NCI-H2196 treated with DMSO at 0.1 percent for 48 hours (cell line): Measurements from ENCODE around the gene SUSD6.
A peak's percentile ranks its signal among the peaks of the same experiment; 100 is the strongest.
"Not testable (repeated sequence)": the region's sequence is repeated elsewhere in the genome, so short reads cannot be mapped to it uniquely, and the experiment has no call there.

Source experiments
- DNase-seq: peaks from one replicate; lab custom pipeline; 2025; ENCODE audit not compliant: unreplicated experiment; lab: John Stamatoyannopoulos, UW

SUSD6 gene

GRCh38 chr14:69711065-69711464 lies 99.7 kb downstream of the SUSD6 start:
- DNase-seq, result peak; percentile 72

GRCh38 chr14:69711477-69711876 lies 100.1 kb downstream of the SUSD6 start:
- peak; percentile 52 for DNase-seq

- DNase-seq, result no peak
These were observed 100.6 kb downstream of the SUSD6 start for GRCh38 chr14:69711881-69712560.

GRCh38 chr14:69712599-69713088 lies 101.2 kb downstream of the SUSD6 start:
- peak; percentile 69 for DNase-seq

- DNase-seq, result peak; percentile 77
These were observed 101.9 kb downstream of the SUSD6 start for GRCh38 chr14:69713209-69713781.

DNA sequence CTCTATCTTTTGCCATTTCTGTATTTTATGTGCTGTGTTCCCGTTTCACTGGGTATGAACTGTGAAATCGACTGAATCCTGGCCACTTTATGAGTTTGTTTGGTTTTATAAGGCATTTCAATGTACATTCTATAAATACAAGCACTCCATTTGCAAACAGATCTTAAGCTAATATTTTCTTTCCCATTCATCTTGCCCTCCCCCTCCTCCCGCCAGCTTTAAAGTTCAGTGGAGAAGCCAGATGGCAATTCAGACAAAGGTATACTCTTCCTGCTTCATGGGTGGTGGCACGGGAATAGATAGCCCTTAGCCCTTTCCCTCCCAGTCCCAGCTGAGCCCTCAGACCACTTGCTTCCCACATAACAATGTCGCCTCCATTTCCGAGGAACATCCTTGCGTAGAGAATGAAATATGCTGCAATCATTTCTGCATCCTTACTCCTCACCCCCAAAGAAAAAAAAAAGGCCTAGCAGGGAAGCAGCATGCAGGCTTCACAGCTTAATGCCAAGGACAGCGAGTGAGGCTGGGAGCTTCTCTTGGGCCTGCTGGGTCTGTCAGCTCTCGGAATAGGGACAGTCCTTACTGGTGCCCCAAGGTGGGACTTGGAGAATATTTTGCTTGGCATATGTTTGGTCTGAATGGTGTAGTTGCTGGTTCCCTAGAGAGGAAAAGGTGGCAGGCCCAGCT lies 102.7 kb downstream of the SUSD6 start:
- no peak for DNase-seq

DNA sequence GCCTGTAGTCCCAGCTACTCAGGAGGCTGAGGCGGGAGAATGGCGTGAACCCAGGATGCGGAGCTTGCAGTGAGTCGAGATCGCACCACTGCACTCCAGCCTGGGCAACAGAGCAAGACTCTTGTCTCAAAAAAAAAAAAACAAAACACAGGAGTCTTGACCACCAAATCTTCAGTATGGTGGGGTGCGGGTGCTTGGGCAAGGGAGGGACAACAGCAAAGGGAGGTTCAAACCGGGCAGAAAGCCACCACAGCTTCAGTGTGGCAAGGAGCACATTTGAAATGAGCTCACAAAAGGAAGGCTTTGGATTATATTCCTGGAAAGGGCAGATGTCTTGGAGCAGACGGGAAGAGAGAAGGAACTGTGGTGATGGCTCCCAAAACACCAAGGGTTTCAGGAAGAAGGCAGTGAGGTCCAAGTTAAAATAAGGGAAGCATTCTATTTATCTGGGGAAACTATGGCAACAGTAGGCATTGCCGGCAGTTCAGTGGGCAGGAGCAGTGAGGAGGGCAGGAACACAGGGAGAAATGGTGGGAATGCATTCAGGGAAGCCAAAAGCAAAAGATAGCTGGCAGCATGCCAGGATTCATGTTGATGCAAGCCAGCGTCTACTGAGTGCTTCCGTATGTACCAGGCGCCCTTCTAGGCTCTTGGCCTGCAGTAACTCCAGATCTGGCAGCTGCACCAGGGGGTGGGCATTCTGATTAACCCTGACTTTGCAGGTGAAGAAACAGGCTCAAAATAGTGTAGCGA lies 104.5 kb downstream of the SUSD6 start:
- peak; percentile 59 for DNase-seq

- no peak for DNase-seq
These were observed 105.2 kb downstream of the SUSD6 start for GRCh38 chr14:69716478-69717187.

- DNase-seq, result not testable (repeated sequence)
These were observed 107.2 kb downstream of the SUSD6 start for GRCh38 chr14:69718614-69719013.

DNA sequence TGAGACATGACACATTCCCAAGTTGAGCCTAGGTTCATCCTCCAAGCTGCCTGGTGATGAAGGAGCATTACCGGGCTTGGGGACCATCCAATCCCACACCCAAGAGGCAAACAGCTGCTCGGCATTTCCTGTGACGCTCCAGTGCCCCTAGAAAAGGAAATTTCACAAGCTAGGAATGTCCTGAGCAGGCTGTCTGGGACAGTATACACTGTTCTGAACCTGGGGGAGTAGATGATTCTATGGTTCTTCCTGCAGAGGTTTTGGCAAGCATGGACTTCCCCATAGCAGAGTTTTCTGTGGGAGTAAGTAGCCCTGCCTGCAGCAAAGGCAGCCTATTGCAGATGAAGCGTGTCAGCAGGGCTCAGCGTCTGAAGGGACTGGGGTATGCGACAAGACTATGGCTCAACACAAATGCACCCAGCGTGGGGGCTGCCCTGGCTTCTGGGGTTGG lies 108.1 kb downstream of the SUSD6 start:
- no peak for DNase-seq

DNA sequence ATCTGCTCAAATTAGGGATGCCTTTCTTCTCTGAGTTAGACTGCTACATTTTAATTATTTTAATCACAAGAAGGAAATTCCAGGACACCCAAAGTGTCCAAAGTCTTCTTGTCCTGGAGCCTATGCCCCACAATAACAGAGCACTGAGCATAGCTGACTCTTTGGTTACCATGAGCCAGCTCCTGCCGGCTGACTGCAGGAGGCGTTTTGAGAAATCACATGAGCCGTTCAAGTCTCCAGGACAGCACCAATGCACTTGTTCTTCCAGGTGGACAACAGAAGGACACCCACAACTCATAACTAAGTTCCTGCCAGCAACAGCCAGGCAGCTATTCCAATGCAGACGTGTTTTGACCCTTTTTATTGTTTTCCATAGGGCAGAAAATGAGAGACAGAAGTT lies 109.5 kb downstream of the SUSD6 start:
- DNase-seq, result no peak

- DNase-seq, result peak; percentile 46
These were observed 115.5 kb downstream of the SUSD6 start for GRCh38 chr14:69726761-69727511.

GRCh38 chr14:69727860-69728259 lies 116.5 kb downstream of the SUSD6 start:
- DNase-seq, result no peak

DNA sequence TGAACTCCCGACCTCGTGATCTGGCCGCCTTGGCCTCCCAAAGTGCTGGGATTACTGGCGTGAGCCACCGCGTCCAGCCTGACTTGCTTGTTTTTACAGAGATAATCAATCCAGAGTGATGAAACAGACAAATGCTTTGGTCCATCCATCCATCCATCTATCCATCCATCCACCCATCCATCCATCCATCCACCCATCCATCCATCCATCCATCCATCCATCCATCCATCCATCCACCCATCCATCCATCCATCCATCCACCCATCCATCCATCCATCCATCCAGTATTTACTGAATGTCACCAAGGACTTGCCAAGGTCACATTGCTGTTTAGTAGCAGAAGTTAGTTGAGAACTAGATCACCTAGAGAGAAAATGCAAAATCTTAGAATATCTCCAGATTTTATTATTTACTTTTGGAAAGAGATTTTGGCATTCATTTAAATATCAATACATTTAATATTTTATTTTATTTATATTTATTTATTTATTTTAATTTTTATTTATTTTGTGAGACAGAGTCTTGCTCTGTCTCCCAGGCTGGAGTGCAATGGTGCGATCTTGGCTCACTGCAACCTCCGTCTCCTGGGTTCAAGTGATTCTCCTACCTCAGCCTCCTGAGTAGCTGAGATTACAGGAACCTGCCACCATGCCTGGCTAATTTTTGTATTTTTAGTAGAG lies 120.7 kb downstream of the SUSD6 start:
- not testable (repeated sequence) for DNase-seq

DNA sequence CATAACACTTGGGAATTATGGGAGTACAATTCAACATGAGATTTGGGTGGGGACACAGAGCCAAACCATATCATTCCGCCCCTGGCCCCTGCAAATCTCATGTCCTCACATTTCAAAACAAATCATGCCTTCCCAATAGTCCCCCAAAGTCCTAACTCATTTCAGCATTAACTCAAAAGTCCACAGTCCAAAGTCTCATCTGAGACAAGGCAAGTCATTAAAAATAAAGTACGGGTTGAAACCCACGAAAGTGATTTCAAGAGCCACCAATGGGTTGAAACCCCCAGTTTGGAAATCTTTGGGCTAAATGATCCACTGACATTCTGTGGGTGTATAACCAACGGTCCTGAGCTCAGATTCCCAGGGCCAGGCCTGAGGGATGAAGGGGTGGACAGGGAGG lies 125.0 kb downstream of the SUSD6 start:
- not testable (repeated sequence) for DNase-seq

DNA sequence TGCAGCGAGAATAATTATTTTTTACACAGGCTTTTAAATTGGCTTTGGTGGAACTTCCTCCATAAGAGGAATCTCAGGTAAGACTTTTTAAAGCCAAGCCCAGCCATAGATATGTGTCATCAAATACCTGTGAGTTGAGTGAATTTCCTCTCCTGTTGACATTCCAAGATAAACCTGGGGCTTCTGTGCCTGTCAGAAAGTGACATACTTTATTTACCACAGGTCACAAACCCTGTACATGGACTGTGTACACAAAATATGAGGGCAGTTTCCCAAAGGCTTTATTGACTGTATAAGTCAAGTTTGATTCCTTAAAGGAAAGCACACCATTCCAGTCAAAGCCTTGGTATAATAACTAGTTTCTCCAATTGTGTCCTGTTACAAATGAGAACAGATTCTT lies 129.7 kb downstream of the SUSD6 start:
- DNase-seq, result no peak

- no peak for DNase-seq
These were observed 138.6 kb downstream of the SUSD6 start for GRCh38 chr14:69749956-69750355.

- DNase-seq, result no peak
These were observed 139.1 kb downstream of the SUSD6 start for GRCh38 chr14:69750495-69750894.

DNA sequence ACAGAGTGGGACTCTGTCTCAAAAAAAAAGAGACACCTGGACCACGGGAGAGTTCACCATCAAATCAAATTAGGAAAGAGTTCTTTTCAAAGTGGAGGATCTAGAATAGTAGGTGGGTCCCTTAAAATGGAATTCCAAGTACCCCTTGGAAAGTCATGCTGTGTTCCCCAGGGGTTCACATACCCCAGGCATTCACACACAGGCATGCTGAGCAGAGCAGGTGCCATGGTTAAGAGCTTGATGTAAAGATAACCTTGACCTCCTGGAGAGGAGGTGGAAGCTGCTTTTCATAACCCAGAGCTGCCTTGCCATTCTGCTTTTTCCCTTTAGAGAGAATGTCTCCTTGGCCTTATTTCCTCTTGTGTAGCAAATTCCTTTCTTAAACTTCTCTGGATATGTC lies 141.4 kb downstream of the SUSD6 start:
- DNase-seq, result no peak
